ENCODE measurements around the gene DEGS1. TPM values are rescaled to one million over a fixed set of nuclear protein-coding genes. Genes with fewer than 3 reads are reported as not detected.

The DEGS1 gene
- total and polyA plus RNA-seq, 10 of the 15 experiments (the other 5 are each of a cell fraction or from before 2014, with no cell fraction given): 16.5 to 133 (median 46.0) TPM

- no peaks in the 10 kb centered on the region; the same call in 1 of the 2 replicates for H4K20me1 ChIP-seq (ENCODE audit: control insufficient read depth, insufficient read depth)
- POLR2A ChIA-PET: interaction anchor here (1.7 kb wide), 1 partner anchor 12 kb away, joined by 7 read pairs; no protein-coding TSS in a partner anchor
- SMC1A ChIA-PET (ENCODE audit: uncharacterized antibody, unreplicated experiment): interaction anchor here (0.6 to 2.1 kb wide), 5 partner anchors 9 to 76 kb away, joined by 3 to 12 read pairs (median 4); partner anchors contain the start of gene DEGS1
- no peak overlapping the region for H3K4me3 ChIP-seq
- DNase-seq (ENCODE audit: low read depth, low spot score) (no peak), ATAC-seq (peak; percentile 17; the same call in 1 of the 3 replicates), FAIRE-seq (no peak)
- peaks cover 2 to 21% of the 10 kb centered on the region in 2 experiments for H3K36me3 ChIP-seq (ENCODE audit: control insufficient read depth in 2 of 2, insufficient read depth in 2 of 2, low read length in 1 of 2)
- in situ Hi-C loops (cut with MboI) (no loop called here), intact Hi-C loops (cut with micrococcal nuclease; ENCODE audit: unreplicated experiment) (no loop called here)
- H2AFZ ChIP-seq (ENCODE audit: control insufficient read depth, low read depth, low read length): no peak overlapping the region
- no peaks in the 10 kb centered on the region for H3K9me3 ChIP-seq (replicated peaks; ENCODE audit: control insufficient read depth, insufficient read depth, low read length)
- RAD21 ChIA-PET (ENCODE audit: unreplicated experiment): interaction anchor here (1.0 to 1.3 kb wide), 3 partner anchors 9 to 23 kb away, joined by 3 to 5 read pairs (median 4); partner anchors contain the start of gene DEGS1
- no peaks in the 10 kb centered on the region for H3K27me3 ChIP-seq (replicated peaks in 1 of 2; ENCODE audit: control insufficient read depth in 2 of 2, insufficient read depth in 2 of 2, low read length in 1 of 2)
- H3K27ac ChIP-seq (ENCODE audit: control insufficient read depth, insufficient read depth): no peak overlapping the region
- 2% methylated on average over 5 of the region's 5 CpGs for WGBS (ENCODE audit: insufficient coverage, insufficient replicate concordance, low lambda C conversion rate, missing lambda C conversion rate)
- H3K79me2 ChIP-seq (ENCODE audit: control insufficient read depth, insufficient read depth, low read length): peaks cover 26% of the 10 kb centered on the region
- TSS peak; percentile 51 for BruUV-seq (replicated peaks)
- TF ChIP-seq CREM (IDR thresholded peaks at IDR 0.05; ENCODE audit: low read depth): 0 out of 2 replicates have a peak, but pooled peaks have one; percentile 27
- no peak for TF ChIP-seq YBX1 (IDR thresholded peaks at IDR 0.05)
- no peak for TF ChIP-seq RCOR1 (conservative IDR thresholded peaks at IDR 0.05; ENCODE audit: low read depth, low read length)
- no peak for TF ChIP-seq SMC3 (IDR thresholded peaks at IDR 0.05; ENCODE audit: borderline replicate concordance, low read length)
- no peak for TF ChIP-seq TCF7 (IDR thresholded peaks at IDR 0.05; ENCODE audit: borderline replicate concordance)
- TF ChIP-seq, protein P1, sequence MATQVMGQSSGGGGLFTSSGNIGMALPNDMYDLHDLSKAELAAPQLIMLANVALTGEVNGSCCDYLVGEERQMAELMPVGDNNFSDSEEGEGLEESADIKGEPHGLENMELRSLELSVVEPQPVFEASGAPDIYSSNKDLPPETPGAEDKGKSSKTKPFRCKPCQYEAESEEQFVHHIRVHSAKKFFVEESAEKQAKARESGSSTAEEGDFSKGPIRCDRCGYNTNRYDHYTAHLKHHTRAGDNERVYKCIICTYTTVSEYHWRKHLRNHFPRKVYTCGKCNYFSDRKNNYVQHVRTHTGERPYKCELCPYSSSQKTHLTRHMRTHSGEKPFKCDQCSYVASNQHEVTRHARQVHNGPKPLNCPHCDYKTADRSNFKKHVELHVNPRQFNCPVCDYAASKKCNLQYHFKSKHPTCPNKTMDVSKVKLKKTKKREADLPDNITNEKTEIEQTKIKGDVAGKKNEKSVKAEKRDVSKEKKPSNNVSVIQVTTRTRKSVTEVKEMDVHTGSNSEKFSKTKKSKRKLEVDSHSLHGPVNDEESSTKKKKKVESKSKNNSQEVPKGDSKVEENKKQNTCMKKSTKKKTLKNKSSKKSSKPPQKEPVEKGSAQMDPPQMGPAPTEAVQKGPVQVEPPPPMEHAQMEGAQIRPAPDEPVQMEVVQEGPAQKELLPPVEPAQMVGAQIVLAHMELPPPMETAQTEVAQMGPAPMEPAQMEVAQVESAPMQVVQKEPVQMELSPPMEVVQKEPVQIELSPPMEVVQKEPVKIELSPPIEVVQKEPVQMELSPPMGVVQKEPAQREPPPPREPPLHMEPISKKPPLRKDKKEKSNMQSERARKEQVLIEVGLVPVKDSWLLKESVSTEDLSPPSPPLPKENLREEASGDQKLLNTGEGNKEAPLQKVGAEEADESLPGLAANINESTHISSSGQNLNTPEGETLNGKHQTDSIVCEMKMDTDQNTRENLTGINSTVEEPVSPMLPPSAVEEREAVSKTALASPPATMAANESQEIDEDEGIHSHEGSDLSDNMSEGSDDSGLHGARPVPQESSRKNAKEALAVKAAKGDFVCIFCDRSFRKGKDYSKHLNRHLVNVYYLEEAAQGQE (IDR thresholded peaks at IDR 0.05; ENCODE audit: low read depth, low read length): no peak
- H3K9ac ChIP-seq (ENCODE audit: control insufficient read depth, insufficient read depth, low read length): no peak overlapping the region
- CTCF ChIA-PET: interaction anchor here (0.6 kb wide), 1 partner anchor 80 kb away, joined by 4 read pairs; no protein-coding TSS in a partner anchor
- no peak overlapping the region for H3K4me2 ChIP-seq (ENCODE audit: control insufficient read depth, insufficient read depth)
- no peaks in the 10 kb centered on the region; the same call in 1 of the 2 replicates for H3K4me1 ChIP-seq (ENCODE audit: control insufficient read depth, insufficient read depth, low read length)
Observed at GRCh38 chr1:224192082-224192788, 9.2 kb downstream of the DEGS1 start.
